HG02943 (cell line): ENCODE results near the gene TRIM26.
"Not testable (repeated sequence)": the region's sequence is repeated elsewhere in the genome, so short reads cannot be mapped to it uniquely, and the experiment has no call there.

Source experiments
- ATAC-seq: cut with Tn5 transposase; IDR thresholded peaks from one replicate; pipeline ENCODE4 v1.9.1; 2021; ENCODE audit warnings: mild to moderate bottlenecking, low read depth, moderate library complexity; ENCODE audit not compliant: unreplicated experiment

TRIM26 gene

GRCh38 chr6:30171677-30172471, 41.3 kb downstream of the TRIM26 start:
- ATAC-seq, result no peak

GRCh38 chr6:30169658-30170614, 43.3 kb downstream of the TRIM26 start:
- ATAC-seq, result no peak

DNA sequence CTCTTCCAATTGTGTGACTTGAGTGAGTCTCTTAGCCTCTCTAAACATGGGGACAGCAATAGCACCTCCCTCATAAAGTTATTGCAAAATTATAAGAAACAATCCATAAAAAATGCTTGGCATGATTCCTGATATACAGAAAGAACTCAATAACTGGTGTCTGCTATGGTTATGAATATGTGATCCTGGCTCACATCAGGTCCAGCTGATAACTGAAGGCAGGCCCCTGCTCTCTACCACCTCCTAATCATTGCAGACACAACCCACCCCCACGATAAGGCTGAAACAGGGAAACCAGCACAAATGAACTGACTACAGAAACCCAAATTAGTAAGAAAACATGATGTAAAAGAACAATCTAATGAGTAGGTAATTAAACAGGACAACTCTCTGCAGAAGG, 44.5 kb downstream of the TRIM26 start:
- no peak for ATAC-seq

GRCh38 chr6:30167101-30167500, 46.1 kb downstream of the TRIM26 start:
- no peak for ATAC-seq

DNA sequence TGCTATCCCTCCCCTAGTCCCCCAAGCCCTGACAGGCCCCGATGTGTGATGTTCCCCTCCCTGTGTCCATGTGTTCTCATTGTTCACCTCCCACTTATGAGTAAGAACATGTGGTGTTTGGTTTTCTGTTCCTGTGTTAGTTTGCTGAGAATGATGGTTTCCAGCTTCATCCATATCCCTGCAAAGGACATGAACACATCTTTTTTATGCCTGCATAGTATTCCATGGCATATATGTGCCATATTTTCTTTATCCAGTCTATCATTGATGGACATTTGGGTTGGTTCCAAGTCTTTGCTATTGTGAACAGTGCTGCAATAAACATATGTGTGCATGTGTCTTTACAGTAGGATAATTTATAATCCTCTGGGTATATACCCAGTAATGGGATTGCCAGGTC, 48.0 kb downstream of the TRIM26 start:
- not testable (repeated sequence) for ATAC-seq

GRCh38 chr6:30164714-30165113, 48.5 kb downstream of the TRIM26 start:
- ATAC-seq, result no peak

DNA sequence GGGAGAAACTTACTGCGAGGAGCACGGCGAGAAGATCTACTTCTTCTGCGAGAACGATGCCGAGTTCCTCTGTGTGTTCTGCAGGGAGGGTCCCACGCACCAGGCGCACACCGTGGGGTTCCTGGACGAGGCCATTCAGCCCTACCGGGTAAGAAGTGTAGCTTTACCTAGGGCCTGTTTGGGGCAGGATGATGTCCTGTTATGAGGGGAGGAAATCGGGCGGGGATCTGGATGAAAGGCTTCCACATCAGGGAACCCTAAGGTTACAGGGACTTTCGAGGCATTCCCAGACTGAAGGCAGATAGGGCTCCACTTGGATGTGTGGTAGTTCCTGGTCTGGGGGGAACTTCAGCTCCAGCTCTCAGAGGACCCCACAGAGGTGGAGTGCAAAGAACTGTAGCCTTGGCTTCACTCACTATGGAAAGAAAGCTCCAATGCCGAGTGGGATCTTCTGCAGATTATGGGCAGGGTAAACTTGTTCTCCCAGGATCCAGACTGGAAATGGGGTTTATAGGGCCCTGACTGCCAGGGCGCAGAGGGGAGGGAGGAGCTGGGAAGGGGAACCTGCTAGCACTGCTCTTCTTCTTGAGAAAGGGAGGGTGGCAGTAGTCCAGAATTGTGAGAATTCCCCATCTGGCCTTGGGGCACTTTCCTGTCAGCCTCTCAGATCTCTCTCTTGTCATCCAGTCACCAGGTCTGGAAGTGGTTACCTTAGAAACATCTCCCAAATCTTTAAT, 49.1 kb downstream of the TRIM26 start:
- no peak for ATAC-seq

- no peak for ATAC-seq
These were observed 49.9 kb downstream of the TRIM26 start, which contains the start of gene TRIM15 for GRCh38 chr6:30163090-30163917. Gene TRIM15 (plus strand): TSS chr6:30163546. CDS start chr6:30163685, 139 bp downstream.

DNA sequence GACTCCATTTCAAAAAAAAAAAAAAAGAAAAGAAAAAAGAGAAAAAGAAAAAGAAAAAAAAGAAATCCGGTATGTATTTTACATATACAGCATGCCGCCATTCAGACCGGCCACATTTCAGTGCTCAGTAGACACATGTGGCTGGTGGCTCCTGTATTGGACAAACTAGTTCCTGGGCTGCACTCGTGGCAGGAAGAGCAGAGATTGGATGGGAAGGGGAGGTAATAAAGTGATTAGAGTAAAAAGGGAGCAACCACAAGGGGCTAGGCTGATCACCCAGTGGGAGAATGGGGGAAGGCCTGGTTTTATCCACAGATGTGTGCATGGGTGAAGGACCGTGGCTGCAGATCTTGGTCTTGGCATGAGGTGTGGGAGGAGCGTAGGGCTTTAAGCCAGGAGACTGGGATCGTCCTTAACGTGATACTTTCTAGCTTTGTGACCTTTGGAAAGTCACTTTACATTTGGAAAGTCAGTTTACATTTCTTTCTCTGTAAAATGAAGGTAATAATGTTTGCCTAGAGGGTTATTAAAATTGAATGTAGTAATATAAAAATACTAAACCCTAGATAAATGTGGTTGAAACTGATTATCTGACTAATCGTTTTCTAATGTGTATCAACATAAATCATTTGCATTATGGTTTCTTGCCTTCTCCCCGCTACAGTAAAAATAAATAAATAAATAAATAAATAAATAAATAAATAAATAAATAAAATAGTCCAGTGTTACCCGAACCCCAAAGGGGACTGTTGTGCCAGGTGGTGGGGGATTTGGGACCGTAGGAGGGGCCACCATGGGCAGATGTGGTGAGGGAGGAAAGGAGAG, 50.7 kb downstream of the TRIM26 start:
- ATAC-seq, result no peak

DNA sequence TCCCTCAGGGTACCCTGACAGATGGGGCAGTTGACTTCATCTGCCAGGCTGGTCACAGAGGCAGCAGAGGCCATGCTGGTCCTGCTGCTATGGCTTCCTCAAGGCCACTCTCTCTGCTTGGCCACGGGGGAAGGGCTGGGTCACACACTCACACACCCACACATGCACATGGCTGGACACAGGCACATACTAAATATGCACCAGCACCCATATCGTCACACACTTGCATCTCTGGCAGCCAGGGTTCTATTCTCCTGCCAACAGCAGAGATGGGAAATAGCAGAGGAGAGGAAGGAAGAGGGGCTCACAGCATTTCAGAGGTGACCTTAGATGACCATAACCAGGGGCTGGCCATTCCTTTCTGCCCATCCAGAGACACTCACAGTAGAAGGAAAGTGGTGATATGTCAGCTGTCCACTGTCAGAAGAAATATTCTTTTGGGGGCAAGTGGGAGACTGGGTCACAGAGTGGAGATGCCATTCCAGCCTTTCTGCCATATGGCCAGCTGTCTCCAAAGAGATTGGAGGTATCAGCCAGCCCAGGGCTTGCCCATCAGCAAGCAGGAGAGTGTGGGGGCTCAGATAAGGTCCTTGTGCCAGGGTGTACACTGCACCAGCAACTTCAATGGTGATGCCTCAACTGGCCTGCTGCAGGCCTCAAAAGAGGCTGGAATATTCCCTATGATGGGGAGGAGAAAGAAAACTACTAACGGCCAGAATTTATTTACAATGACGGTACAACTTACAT, 52.2 kb downstream of the TRIM26 start, which contains the start of gene TRIM10:
TRIM10 (minus strand) TSS at position 427 of the 747 bp plus-strand sequence; CDS start at position 74, 353 bp downstream.
- no peak for ATAC-seq

DNA sequence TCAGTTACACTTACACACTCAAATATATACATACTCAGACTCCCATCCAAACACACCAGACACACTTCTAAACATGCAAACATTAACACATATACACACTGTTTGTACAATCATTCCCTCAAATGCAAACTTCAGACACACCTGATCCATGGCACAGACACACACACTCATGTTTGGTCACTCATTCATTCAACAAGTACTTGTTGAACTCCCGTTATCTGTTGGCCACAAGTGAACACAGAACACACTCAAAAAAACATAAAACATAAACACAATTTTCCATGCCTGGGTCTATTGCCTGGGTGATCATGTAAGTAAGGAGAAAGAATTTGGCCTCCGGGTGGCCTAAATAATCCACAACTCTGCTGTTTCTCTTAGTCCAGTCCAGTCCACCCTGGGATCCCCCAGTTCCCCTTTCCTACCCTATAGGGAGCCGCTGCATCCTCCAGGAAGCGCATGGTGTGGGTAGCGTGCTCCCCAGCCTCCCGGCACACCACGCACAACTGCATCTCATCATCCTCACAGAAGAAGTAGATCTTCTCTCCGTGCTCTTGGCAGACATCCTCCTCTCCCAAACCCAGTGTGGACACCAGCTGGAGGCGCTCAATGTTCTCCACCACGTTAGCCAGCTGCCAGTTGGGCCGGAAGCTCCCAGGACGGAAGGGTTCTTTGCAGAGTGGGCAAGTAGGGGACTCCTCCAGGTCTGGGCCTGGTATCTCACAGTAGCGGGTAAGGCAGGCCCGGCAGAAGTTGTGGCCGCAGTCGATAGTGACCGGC, 53.0 kb downstream of the TRIM26 start:
- ATAC-seq, result no peak

DNA sequence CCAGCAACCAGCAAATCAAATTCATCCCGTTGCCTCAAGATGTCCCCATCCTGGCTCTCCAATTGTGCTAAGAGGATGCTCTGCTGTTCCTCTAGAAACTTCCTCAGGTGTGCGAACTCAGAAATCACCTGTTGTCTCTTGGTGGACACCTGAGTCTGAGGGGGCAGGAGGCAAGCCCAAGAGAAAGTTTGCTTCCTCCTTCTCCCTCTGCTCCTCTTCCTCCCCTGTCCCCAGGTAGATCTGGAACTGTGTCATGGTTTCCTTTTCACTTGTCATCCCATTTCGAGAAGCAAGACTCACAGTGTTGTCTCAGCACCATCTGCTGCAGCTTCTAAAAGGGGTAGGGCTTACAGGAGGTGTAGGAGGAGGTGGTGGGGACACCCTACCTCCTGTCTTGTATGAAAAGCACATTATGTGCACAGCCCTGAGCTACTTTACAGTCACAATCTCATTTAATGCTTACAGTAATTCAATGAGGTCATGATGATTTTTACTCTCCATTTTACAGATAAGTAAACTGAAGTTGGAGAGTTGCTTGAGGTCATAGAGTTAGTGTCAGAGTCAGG, 54.6 kb downstream of the TRIM26 start:
- no peak for ATAC-seq

- ATAC-seq, result no peak
These were observed 55.2 kb downstream of the TRIM26 start for GRCh38 chr6:30157999-30158398.

GRCh38 chr6:30157581-30157980, 55.6 kb downstream of the TRIM26 start:
- ATAC-seq, result no peak

GRCh38 chr6:30156774-30157173, 56.4 kb downstream of the TRIM26 start:
- no peak for ATAC-seq

GRCh38 chr6:30156262-30156599, 57.0 kb downstream of the TRIM26 start:
- no peak for ATAC-seq
